Measurements from ENCODE around the gene SELENOT. TPM values are rescaled to one million over a fixed set of nuclear protein-coding genes. Genes with fewer than 3 reads are reported as not detected.

SELENOT gene
- total and polyA plus RNA-seq, 2 donors (not counting 1 experiment from before 2014, with no cell fraction given): 76.7 to 143 TPM

GRCh38 chr3:150662410-150663200 is 59.5 kb downstream of the SELENOT start:
- Mint-ChIP-seq H3K27ac (no peak overlapping the region), H3K4me1 (no peaks in the 10 kb centered on the region), H3K9me3 (ENCODE audit: insufficient read depth) (no peaks in the 10 kb centered on the region), H3K4me3 (no peak overlapping the region), H3K27me3 (peaks cover 15% of the 10 kb centered on the region)
- Histone ChIP-seq H3K4me3 (ENCODE audit: control extremely low read depth in 1 of 5, extremely low read depth in 1 of 5, insufficient read depth in 1 of 5, low read depth in 2 of 5, low read length in 4 of 5) (no peak overlapping the region), H3K4me1 (ENCODE audit: control insufficient read depth in 2 of 2, insufficient read depth in 2 of 2, low read length in 2 of 2) (no peaks in the 10 kb centered on the region), H3K9me3 (ENCODE audit: control extremely low read depth in 1 of 3, control insufficient read depth in 2 of 3, insufficient read depth in 1 of 3, low read length in 2 of 3) (no peaks in the 10 kb centered on the region), H3K9ac (ENCODE audit: low read length) (no peak overlapping the region), H3K27me3 (replicated peaks in 1 of 4; ENCODE audit: control extremely low read depth in 1 of 4, control insufficient read depth in 3 of 4, insufficient read depth in 4 of 4, low read length in 3 of 4) (no peaks in the 10 kb centered on the region), H2AFZ (ENCODE audit: insufficient read depth, low read depth, low read length, poor library complexity, severe bottlenecking) (no peak overlapping the region), H3K36me3 (replicated peaks in 1 of 2; ENCODE audit: control extremely low read depth in 1 of 2, control insufficient read depth in 1 of 2, extremely low read depth in 1 of 2, insufficient read depth in 2 of 2, low read length in 1 of 2) (no peaks in the 10 kb centered on the region), H3K4me2 (replicated peaks; ENCODE audit: low read depth, low read length, poor library complexity, severe bottlenecking) (no peak overlapping the region), H3K27ac (ENCODE audit: low read length in 2 of 2) (no peak overlapping the region), H4K20me1 (ENCODE audit: control insufficient read depth, insufficient read depth, low read length, poor library complexity, severe bottlenecking) (no peaks in the 10 kb centered on the region), H3K79me2 (ENCODE audit: control insufficient read depth, insufficient read depth, low read length) (no peaks in the 10 kb centered on the region)
- ChIA-PET POLR2A (no interaction called here), CTCF (no interaction called here)
- DNase-seq (no peak), ATAC-seq (ENCODE audit: low read depth) (no peak)
- no peak for TF ChIP-seq EZH2 (IDR thresholded peaks at IDR 0.05; ENCODE audit: borderline replicate concordance, insufficient read depth, low read depth, low read length, poor library complexity, severe bottlenecking)
- TF ChIP-seq CTCF (IDR thresholded peaks at IDR 0.05): no peak
- intact Hi-C loops (cut with micrococcal nuclease): no loop called here
- WGBS (ENCODE audit: insufficient coverage): 52% methylated on average over 7 of the region's 7 CpGs

DNA sequence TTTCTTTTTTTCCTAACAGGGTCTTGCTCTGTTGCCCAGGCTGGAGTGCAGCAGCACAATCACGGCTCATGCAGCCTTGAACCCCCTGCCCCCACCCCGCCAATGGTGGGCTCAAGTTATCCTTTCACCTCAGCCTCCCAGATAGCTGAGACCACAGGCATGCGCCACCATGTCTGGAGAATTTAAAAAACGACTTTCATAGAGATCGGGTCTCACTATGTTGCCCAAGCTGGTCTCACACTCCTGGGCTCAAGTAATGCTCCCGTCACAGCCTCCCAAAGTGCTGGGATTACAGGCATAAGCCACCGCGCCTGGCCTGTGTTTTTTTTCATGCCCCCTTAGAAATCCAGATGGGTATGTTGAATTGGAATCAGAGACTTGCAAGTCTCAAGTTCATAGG is 60.3 kb downstream of the SELENOT start:
- no peak overlapping the region for H2AFZ ChIP-seq (ENCODE audit: insufficient read depth, low read depth, low read length, poor library complexity, severe bottlenecking)
- ATAC-seq (ENCODE audit: low read depth) (no peak), DNase-seq (no peak)
- Mint-ChIP-seq H3K27ac (no peak overlapping the region), H3K4me1 (no peaks in the 10 kb centered on the region), H3K9me3 (ENCODE audit: insufficient read depth) (no peaks in the 10 kb centered on the region), H3K4me3 (no peak overlapping the region), H3K27me3 (peaks cover 15% of the 10 kb centered on the region)
- intact Hi-C loops (cut with micrococcal nuclease): no loop called here
- TF ChIP-seq EZH2 (IDR thresholded peaks at IDR 0.05; ENCODE audit: borderline replicate concordance, insufficient read depth, low read depth, low read length, poor library complexity, severe bottlenecking): no peak
- no peak for TF ChIP-seq CTCF (IDR thresholded peaks at IDR 0.05)
- no peaks in the 10 kb centered on the region for H3K27me3 ChIP-seq (replicated peaks in 1 of 4; ENCODE audit: control extremely low read depth in 1 of 4, control insufficient read depth in 3 of 4, insufficient read depth in 4 of 4, low read length in 3 of 4)
- H3K36me3 ChIP-seq (replicated peaks in 1 of 2; ENCODE audit: control extremely low read depth in 1 of 2, control insufficient read depth in 1 of 2, extremely low read depth in 1 of 2, insufficient read depth in 2 of 2, low read length in 1 of 2): no peaks in the 10 kb centered on the region
- ChIA-PET CTCF (no interaction called here), POLR2A (no interaction called here)
- no peaks in the 10 kb centered on the region for H4K20me1 ChIP-seq (ENCODE audit: control insufficient read depth, insufficient read depth, low read length, poor library complexity, severe bottlenecking)
- no peaks in the 10 kb centered on the region for H3K79me2 ChIP-seq (ENCODE audit: control insufficient read depth, insufficient read depth, low read length)
- no peak overlapping the region for H3K27ac ChIP-seq (ENCODE audit: low read length in 2 of 2)
- no peaks in the 10 kb centered on the region for H3K9me3 ChIP-seq (ENCODE audit: control extremely low read depth in 1 of 3, control insufficient read depth in 2 of 3, insufficient read depth in 1 of 3, low read length in 2 of 3)
- H3K4me3 ChIP-seq (ENCODE audit: control extremely low read depth in 1 of 5, extremely low read depth in 1 of 5, insufficient read depth in 1 of 5, low read depth in 2 of 5, low read length in 4 of 5): no peak overlapping the region
- no peak overlapping the region for H3K4me2 ChIP-seq (replicated peaks; ENCODE audit: low read depth, low read length, poor library complexity, severe bottlenecking)
- no peaks in the 10 kb centered on the region for H3K4me1 ChIP-seq (ENCODE audit: control insufficient read depth in 2 of 2, insufficient read depth in 2 of 2, low read length in 2 of 2)
- no peak overlapping the region for H3K9ac ChIP-seq (ENCODE audit: low read length)
- WGBS (ENCODE audit: insufficient coverage): 97% methylated on average over 8 of the region's 8 CpGs
